ENCODE measurements around the gene NSD2. TPM values are rescaled to one million over a fixed set of nuclear protein-coding genes. Genes with fewer than 3 reads are reported as not detected.

NSD2 gene
- total and polyA plus RNA-seq, 9 of the 15 experiments (the other 6 are each of a cell fraction or from before 2014, with no cell fraction given) = 6.4 to 126 (median 58.8) TPM

DNA sequence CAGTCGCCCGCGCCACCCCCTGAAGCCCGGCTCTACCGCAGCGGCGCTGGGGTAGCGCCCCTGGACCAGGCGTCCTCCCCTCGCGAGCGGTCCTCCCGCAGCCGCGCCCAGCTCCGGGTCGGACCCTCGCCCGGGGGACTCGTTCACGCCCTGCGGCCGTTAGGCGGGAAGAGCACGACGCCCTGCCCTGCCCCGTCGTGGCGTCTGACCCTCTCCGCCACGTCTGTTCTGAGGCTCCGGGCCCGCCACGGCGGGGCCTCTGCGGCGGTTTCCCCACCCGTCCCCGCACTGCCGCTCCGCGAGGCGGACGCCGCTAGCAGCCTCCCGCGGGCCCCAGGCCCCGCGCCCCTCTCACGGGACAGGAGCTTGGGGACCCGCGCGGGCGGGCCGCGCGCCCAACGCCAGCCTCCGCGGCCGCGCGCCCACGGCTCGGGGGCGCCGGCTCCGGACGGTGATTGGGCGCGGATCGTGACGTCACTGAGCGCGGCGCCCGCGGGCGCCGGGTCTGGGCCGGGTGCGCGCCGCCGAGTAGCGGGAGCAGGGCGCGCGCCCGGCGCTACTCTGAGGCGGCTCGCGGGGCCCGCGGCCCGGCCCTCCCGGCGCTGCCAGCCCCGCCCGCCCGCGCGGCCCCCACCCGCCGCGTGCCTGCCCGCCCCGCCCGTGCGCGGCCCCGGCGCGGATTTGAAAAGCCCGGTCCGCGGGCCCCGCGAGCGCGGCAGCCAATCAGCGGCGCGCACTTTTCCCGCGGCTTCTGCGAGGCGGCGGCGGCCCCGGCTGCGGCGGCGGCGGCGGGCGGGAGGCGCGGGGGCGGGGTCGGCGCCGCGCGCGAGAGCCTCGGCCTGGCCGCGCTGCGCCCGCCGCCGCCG is at the start of gene NSD2 (continued):
- TF ChIP-seq PRDM10 (IDR thresholded peaks at IDR 0.05; ENCODE audit: partially characterized antibody) (no peak), TAL1 (IDR thresholded peaks at IDR 0.05) (no peak), NR3C1 (CRISPR knock-in tag; IDR thresholded peaks at IDR 0.05) (peak; percentile 46; the same call in 1 of the 2 replicates), CEBPB (tag; IDR thresholded peaks at IDR 0.05) (no peak), ZNF12 (CRISPR knock-in tag; IDR thresholded peaks at IDR 0.05) (no peak), RAD21 (CRISPR knock-in tag; conservative IDR thresholded peaks at IDR 0.05 in 1 of 2, IDR thresholded peaks at IDR 0.05 in 1 of 2) (no peak), ZNF449 (CRISPR knock-in tag; IDR thresholded peaks at IDR 0.05) (no peak), FOSL1 (tag; conservative IDR thresholded peaks at IDR 0.05) (0 out of 2 replicates have a peak, but pooled peaks have one; percentile 39), POLR2G (IDR thresholded peaks at IDR 0.05; ENCODE audit: low read depth, low read length) (peak; percentile 96), ZSCAN32 (CRISPR knock-in tag; IDR thresholded peaks at IDR 0.05) (no peak), SMAD2 (IDR thresholded peaks at IDR 0.05; ENCODE audit: low read depth, low read length) (no peak), RREB1 (CRISPR knock-in tag; IDR thresholded peaks at IDR 0.05) (peak; percentile 78; the same call in 1 of the 2 replicates), EP300 (IDR thresholded peaks at IDR 0.05; ENCODE audit: low read length) (no peak), BRCA1 (IDR thresholded peaks at IDR 0.05) (no peak), BRCA1 (CRISPR knock-in tag; IDR thresholded peaks at IDR 0.05) (no peak), ZNF668 (CRISPR knock-in tag; IDR thresholded peaks at IDR 0.05) (no peak)

All from K562 (cell line).